ENCODE measurements around the gene SIPA1. TPM values are rescaled to one million over a fixed set of nuclear protein-coding genes. Genes with fewer than 3 reads are reported as not detected.

Gene SIPA1, protein sequence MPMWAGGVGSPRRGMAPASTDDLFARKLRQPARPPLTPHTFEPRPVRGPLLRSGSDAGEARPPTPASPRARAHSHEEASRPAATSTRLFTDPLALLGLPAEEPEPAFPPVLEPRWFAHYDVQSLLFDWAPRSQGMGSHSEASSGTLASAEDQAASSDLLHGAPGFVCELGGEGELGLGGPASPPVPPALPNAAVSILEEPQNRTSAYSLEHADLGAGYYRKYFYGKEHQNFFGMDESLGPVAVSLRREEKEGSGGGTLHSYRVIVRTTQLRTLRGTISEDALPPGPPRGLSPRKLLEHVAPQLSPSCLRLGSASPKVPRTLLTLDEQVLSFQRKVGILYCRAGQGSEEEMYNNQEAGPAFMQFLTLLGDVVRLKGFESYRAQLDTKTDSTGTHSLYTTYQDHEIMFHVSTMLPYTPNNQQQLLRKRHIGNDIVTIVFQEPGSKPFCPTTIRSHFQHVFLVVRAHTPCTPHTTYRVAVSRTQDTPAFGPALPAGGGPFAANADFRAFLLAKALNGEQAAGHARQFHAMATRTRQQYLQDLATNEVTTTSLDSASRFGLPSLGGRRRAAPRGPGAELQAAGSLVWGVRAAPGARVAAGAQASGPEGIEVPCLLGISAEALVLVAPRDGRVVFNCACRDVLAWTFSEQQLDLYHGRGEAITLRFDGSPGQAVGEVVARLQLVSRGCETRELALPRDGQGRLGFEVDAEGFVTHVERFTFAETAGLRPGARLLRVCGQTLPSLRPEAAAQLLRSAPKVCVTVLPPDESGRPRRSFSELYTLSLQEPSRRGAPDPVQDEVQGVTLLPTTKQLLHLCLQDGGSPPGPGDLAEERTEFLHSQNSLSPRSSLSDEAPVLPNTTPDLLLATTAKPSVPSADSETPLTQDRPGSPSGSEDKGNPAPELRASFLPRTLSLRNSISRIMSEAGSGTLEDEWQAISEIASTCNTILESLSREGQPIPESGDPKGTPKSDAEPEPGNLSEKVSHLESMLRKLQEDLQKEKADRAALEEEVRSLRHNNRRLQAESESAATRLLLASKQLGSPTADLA
- total RNA-seq, result 200 TPM
- polyA plus RNA-seq, result 10 to 100 TPM; 74.7 to 91.5 (median 83.1) TPM

DNA sequence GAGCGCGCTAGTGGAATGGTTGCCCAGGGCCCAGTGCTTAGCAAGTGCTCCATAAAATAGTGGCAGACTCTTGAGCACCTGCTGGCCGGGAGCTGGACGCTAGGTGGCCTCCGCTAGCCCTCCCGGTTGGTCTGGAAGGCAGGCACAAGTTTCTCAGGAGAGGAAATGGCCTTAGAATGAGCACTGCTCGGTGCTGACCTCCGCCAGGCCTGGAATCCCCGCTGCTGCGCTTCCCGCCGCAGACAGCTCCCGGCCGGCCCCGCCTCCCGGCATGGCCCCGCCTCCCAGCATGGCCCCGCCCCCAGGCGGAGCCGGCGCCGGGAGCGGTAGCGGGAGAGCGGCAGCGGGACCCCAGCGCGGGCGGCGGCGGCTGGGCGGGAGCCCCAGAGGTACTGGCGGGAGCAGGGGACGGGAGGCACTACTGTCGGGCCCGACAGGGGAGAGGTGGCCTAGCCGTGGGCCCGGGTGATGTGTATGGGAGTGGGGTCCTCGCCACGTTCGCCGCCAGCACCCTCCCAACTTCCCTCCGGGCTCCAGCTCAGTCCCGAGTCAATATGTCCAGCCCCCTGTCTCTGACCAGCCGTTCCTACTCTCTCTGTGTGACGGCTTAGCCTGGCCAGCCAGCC is at the start of gene SIPA1:
Gene SIPA1 (plus strand): TSS at position 308 of the 626 bp plus-strand sequence. CDS start 2,821 bp downstream, outside the sequence.
- peak within 1 kb of the TSS; percentile 90 to 97 (median 94) for H3K4me3 Mint-ChIP-seq
- H3K27ac Mint-ChIP-seq, result peak within 1 kb of the TSS; percentile 91 to 97 (median 97)
- DNase-seq, result peak; percentile 66 to 71 (median 68)
- no peaks in the 10 kb centered on the region for H3K9me3 ChIP-seq (ENCODE audit: control insufficient read depth in 2 of 2, low read length in 2 of 2)
- no peaks in the 10 kb centered on the region for H3K9me3 Mint-ChIP-seq
- peaks cover 32% of the 10 kb centered on the region for H3K36me3 ChIP-seq (ENCODE audit: control insufficient read depth, insufficient read depth, low read length)
- H3K27ac ChIP-seq (ENCODE audit: insufficient read depth, low read length, poor library complexity, severe bottlenecking), result peak within 1 kb of the TSS; percentile 91
- H3K27me3 Mint-ChIP-seq, result no peaks in the 10 kb centered on the region
- H3K4me1 Mint-ChIP-seq, result peaks cover 0 to 59% (median 24%) of the 10 kb centered on the region in 4 donors
- no peaks in the 10 kb centered on the region for H3K27me3 ChIP-seq (ENCODE audit: control insufficient read depth, insufficient read depth, low read length)
- H3K4me3 ChIP-seq (ENCODE audit: low read depth, low read length), result peak within 1 kb of the TSS; percentile 67
- peak; percentile 47 to 59 for ATAC-seq (ENCODE audit: low read depth in 2 of 2)
- H3K36me3 Mint-ChIP-seq, result peaks cover 15% of the 10 kb centered on the region
- H3K4me1 ChIP-seq (ENCODE audit: control insufficient read depth, insufficient read depth, low read length, poor library complexity, severe bottlenecking), result peaks cover 61% of the 10 kb centered on the region

DNA sequence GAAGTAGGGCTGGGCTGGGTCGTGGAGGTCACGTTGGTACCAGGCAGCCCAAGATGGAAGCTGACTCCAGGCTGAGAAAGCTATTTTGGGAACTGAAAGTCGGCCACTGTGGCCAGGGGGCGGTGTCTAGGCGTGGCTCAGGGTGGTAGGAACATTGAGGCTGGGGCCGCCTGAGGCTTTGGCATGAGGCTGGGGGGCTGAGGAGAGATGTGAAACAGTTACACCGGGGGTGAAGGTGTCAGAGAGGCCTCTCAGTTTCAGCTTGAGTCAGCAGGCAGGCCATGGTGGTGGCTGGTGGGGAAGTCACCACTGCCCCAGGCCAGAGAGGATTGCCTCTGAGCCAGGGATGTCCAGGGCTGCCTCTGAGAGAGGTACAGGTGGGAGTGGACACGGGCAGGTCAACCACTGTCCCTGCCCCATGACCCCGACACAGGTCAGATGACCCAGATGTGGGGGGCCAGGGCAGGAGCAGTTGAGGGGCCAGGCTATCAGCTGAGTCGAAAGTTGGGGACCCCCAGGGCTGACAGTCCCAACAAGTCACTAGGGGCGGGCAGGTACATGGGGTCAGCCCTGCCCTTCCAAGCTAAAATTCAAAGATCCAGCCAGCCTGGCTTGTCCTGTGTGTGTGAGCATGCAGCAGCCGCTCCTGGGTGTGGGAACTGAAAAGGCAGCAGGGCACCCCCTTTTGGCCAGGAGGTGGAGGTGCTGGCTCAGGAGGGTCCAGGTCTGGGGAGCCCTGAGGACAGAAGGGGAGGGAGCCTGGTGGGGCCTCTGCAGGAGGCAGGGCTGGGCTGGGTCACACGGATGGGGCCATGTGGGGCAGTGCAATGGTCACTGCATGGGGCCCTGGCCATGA is 49.5 kb upstream of the SIPA1 start:
- Histone ChIP-seq H3K9me3 (ENCODE audit: control insufficient read depth in 2 of 2, low read length in 2 of 2) (no peaks in the 10 kb centered on the region), H3K27ac (ENCODE audit: insufficient read depth, low read length, poor library complexity, severe bottlenecking) (peak overlapping the region; percentile 60), H3K4me1 (ENCODE audit: control insufficient read depth, insufficient read depth, low read length, poor library complexity, severe bottlenecking) (peaks cover 19% of the 10 kb centered on the region), H3K27me3 (ENCODE audit: control insufficient read depth, insufficient read depth, low read length) (no peaks in the 10 kb centered on the region), H3K36me3 (ENCODE audit: control insufficient read depth, insufficient read depth, low read length) (peaks cover 21% of the 10 kb centered on the region), H3K4me3 (ENCODE audit: low read depth, low read length) (no peak overlapping the region)
- Mint-ChIP-seq H3K27me3 (no peaks in the 10 kb centered on the region), H3K36me3 (peaks cover 8% of the 10 kb centered on the region), H3K4me1 (peaks cover 0 to 25% (median 13%) of the 10 kb centered on the region in 4 donors), H3K9me3 (no peaks in the 10 kb centered on the region), H3K4me3 (no peak overlapping the region), H3K27ac (peak overlapping the region; percentile 87 to 88 (median 87))
- peak; percentile 83 to 90 for ATAC-seq (ENCODE audit: low read depth in 2 of 2)
- peak; percentile 62 to 85 (median 79) for DNase-seq

DNA sequence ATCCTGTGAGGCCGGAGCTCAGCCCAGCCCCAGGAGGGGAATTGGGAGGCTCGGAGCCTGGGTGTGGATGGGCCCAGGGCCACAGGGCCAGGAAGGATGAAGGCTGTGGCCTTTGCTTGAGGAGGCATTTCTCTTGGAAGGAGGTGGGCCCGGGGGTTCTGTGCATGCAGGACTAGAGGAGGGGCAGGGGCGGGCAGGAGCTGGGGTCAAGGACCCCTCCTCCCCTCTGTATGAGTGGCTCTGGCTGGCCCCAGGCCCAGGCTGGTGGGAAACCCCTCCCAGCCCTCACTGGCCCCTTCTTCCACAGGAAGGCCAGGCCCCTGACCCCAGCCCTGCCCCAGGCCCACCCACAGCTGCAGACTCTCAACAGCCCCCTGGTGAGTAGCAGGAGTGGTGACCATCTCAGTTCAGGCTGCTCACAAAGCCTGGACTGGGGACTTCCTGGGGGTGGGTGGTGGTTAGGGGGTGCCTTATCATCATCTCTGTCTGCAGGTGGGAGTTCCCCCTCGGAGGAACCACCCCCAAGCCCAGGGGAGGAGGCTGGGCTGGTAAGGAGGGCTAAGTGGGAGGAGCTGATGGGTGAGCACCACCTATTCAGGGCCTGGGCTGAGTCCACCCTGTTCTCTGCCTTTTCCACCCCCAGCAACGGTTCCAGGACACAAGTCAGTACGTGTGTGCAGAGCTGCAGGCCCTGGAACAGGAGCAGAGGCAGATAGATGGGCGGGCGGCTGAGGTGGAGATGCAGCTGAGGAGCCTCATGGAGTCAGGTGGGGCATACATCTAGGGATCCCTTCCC is 48.3 kb upstream of the SIPA1 start:
- H3K4me1 ChIP-seq (ENCODE audit: control insufficient read depth, insufficient read depth, low read length, poor library complexity, severe bottlenecking), result peaks cover 19% of the 10 kb centered on the region
- ATAC-seq (ENCODE audit: low read depth in 2 of 2), result peak in 1 of 2 donors; percentile 6
- Mint-ChIP-seq H3K4me1 (peaks cover 0 to 33% (median 13%) of the 10 kb centered on the region in 4 donors), H3K4me3 (no peak overlapping the region), H3K27ac (peak overlapping the region in 1 of 3 donors; percentile 66), H3K9me3 (no peaks in the 10 kb centered on the region), H3K36me3 (peaks cover 4% of the 10 kb centered on the region), H3K27me3 (no peaks in the 10 kb centered on the region)
- DNase-seq, result no peak
- no peak overlapping the region for H3K4me3 ChIP-seq (ENCODE audit: low read depth, low read length)
- H3K9me3 ChIP-seq (ENCODE audit: control insufficient read depth in 2 of 2, low read length in 2 of 2), result no peaks in the 10 kb centered on the region
- H3K27ac ChIP-seq (ENCODE audit: insufficient read depth, low read length, poor library complexity, severe bottlenecking), result peak overlapping the region; percentile 23
- peaks cover 14% of the 10 kb centered on the region for H3K36me3 ChIP-seq (ENCODE audit: control insufficient read depth, insufficient read depth, low read length)
- H3K27me3 ChIP-seq (ENCODE audit: control insufficient read depth, insufficient read depth, low read length), result no peaks in the 10 kb centered on the region

DNA sequence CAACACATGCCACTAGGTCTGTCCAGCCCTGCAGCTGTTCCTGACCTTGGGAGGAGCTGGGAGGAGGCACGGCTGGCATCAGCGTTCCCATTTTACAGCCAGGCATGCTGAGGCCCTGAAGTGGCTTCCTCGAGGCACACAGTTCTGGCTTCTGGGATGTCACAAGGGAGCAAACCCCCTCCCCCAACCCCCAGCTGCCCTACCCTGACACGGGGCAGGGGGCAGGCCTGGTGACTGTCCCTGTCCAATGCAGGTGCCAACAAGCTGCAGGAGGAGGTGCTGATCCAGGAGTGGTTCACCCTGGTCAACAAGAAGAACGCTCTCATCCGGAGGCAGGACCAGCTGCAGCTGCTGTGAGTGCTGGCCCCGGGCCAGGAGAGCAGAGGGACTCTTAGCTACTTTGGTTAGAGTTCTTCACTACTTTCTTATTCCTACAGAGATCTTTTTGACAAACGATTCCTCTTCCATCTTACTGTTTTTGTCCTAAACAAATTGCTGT is 47.6 kb upstream of the SIPA1 start:
- H3K27ac Mint-ChIP-seq, result peak overlapping the region in 1 of 3 donors; percentile 43
- Histone ChIP-seq H3K36me3 (ENCODE audit: control insufficient read depth, insufficient read depth, low read length) (peaks cover 14% of the 10 kb centered on the region), H3K4me1 (ENCODE audit: control insufficient read depth, insufficient read depth, low read length, poor library complexity, severe bottlenecking) (peaks cover 24% of the 10 kb centered on the region), H3K27ac (ENCODE audit: insufficient read depth, low read length, poor library complexity, severe bottlenecking) (no peak overlapping the region), H3K4me3 (ENCODE audit: low read depth, low read length) (no peak overlapping the region), H3K27me3 (ENCODE audit: control insufficient read depth, insufficient read depth, low read length) (no peaks in the 10 kb centered on the region), H3K9me3 (ENCODE audit: control insufficient read depth in 2 of 2, low read length in 2 of 2) (no peaks in the 10 kb centered on the region)
- DNase-seq (no peak), ATAC-seq (ENCODE audit: low read depth in 2 of 2) (no peak)
- no peaks in the 10 kb centered on the region for H3K27me3 Mint-ChIP-seq
- no peaks in the 10 kb centered on the region for H3K9me3 Mint-ChIP-seq
- H3K36me3 Mint-ChIP-seq, result peaks cover 4% of the 10 kb centered on the region
- H3K4me3 Mint-ChIP-seq, result no peak overlapping the region
- H3K4me1 Mint-ChIP-seq, result peaks cover 0 to 38% (median 18%) of the 10 kb centered on the region in 4 donors

DNA sequence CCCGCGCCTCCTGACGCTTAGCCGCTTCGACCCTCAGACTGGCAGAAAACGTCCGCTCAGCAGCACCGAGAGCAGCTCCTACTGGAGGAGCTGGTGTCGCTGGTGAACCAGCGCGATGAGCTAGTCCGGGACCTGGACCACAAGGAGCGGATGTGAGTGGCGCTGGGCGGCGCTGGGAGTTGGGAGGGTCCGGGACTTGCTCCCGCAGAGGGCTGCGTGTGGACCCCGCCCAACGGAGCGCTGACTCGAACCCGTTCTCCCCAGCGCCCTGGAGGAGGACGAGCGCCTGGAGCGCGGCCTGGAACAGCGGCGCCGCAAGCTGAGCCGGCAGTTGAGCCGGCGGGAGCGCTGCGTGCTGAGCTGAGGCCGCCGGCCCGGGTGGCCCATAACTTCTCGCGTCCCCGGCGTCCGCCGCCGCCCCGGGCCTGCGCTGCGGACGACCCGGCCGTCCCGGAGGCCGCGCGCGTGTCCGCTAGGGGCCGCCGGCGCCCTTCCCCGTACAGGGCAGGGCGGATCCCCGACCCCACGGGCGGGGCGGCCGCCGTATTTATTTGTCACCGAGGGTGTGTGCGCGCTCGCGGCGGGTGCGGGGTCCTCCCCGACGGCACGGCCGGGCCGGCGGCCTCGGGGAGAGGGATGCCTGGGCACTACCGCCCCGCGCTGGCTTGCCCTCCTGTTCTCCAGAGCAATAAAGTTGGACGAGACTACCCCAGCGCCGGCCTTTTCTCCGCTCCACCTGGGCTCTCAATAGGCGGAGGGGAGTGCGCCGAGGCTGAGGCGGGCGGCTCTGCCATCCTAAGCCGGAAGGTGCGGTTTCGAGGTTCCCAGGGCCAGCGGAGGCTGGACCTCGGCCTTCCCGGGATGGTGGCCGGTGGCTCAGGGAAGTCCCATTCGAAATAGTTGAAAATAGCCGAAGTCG is 45.7 kb upstream of the SIPA1 start:
- no peak for ATAC-seq (ENCODE audit: low read depth in 2 of 2)

More for the DNA sequence above, 45.7 kb upstream of the SIPA1 start:
- H3K27ac Mint-ChIP-seq, result no peak overlapping the region
- Histone ChIP-seq H3K4me1 (ENCODE audit: control insufficient read depth, insufficient read depth, low read length, poor library complexity, severe bottlenecking) (peaks cover 29% of the 10 kb centered on the region), H3K27me3 (ENCODE audit: control insufficient read depth, insufficient read depth, low read length) (no peaks in the 10 kb centered on the region), H3K4me3 (ENCODE audit: low read depth, low read length) (no peak overlapping the region), H3K9me3 (ENCODE audit: control insufficient read depth in 2 of 2, low read length in 2 of 2) (no peaks in the 10 kb centered on the region), H3K27ac (ENCODE audit: insufficient read depth, low read length, poor library complexity, severe bottlenecking) (no peak overlapping the region), H3K36me3 (ENCODE audit: control insufficient read depth, insufficient read depth, low read length) (peaks cover 14% of the 10 kb centered on the region)
- no peak for DNase-seq
- no peaks in the 10 kb centered on the region for H3K9me3 Mint-ChIP-seq
- peaks cover 0 to 39% (median 17%) of the 10 kb centered on the region in 4 donors for H3K4me1 Mint-ChIP-seq
- no peak overlapping the region for H3K4me3 Mint-ChIP-seq
- peaks cover 4% of the 10 kb centered on the region for H3K36me3 Mint-ChIP-seq
- H3K27me3 Mint-ChIP-seq, result no peaks in the 10 kb centered on the region
